ENCODE data around the gene WTIP. TPM values are rescaled to one million over a fixed set of nuclear protein-coding genes. Genes with fewer than 3 reads are reported as not detected.
A peak's percentile ranks its signal among the peaks of the same experiment; 100 is the strongest.

The WTIP gene
- total and polyA plus RNA-seq, 2 of the 4 experiments (the other 2 are of a cell fraction), result 30.3 to 48.9 TPM

DNA sequence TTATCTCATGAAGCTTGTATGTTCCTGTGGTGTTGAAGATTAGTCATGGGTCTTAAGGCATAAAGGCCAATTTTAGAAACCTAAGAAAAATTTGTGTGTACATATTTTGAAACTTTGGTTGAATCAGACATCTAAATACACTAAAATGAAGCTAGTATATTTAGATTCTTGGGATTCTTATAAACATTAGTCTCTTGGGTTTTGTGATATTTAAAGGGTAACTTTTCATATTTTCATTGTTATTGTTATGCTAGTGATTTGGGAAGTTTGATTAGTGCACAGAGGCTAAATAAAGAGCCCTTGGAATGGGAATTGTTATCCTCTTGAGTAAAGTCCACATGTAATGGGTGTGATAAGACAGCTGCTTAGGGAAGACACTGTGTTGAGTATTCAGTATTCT is 28.8 kb upstream of the WTIP start:
- Histone ChIP-seq H3K36me3 (ENCODE audit: control insufficient read depth, insufficient read depth, low read length) (peaks cover 27% of the 10 kb centered on the region), H3K79me1 (ENCODE audit: low read depth in 1 of 2, low read length in 2 of 2) (peaks cover 16 to 44% of the 10 kb centered on the region in 2 experiments), H2AK9ac (replicated peaks; ENCODE audit: low read depth, low read length, poor library complexity) (no peak overlapping the region), H3K9me3 (ENCODE audit: control insufficient read depth, insufficient read depth, low read length) (no peaks in the 10 kb centered on the region), H3K18ac (ENCODE audit: low read depth, low read length) (no peak overlapping the region), H3K27me3 (ENCODE audit: control insufficient read depth, insufficient read depth, low read length) (no peaks in the 10 kb centered on the region), H3K4ac (ENCODE audit: low read depth, low read length) (no peak overlapping the region), H4K5ac (ENCODE audit: low read depth, low read length) (no peak overlapping the region), H2AFZ (replicated peaks; ENCODE audit: low read length, poor library complexity) (no peak overlapping the region), H4K91ac (ENCODE audit: insufficient read depth, low read depth, low read length) (no peak overlapping the region), H3K56ac (ENCODE audit: extremely low read depth, insufficient read depth, low read length) (no peak overlapping the region), H3K4me1 (ENCODE audit: control insufficient read depth, insufficient read depth, low read length) (peaks cover 12% of the 10 kb centered on the region), H3K9me1 (ENCODE audit: insufficient read depth, low read length) (no peaks in the 10 kb centered on the region; the same call in none of the 2 replicates), H2AK5ac (ENCODE audit: low read depth, low read length) (no peak overlapping the region), H2BK5ac (ENCODE audit: low read depth, low read length, poor library complexity, severe bottlenecking) (peak overlapping the region; percentile 59), H3K27ac (ENCODE audit: insufficient read depth, low read length) (no peak overlapping the region), H4K8ac (ENCODE audit: low read depth in 2 of 2, low read length in 2 of 2) (no peak overlapping the region), H2BK20ac (ENCODE audit: low read depth, low read length) (no peak overlapping the region), H2BK15ac (ENCODE audit: low read depth, low read length) (no peak overlapping the region), H3K14ac (replicated peaks; ENCODE audit: low read depth, low read length) (no peak overlapping the region), H3K9ac (ENCODE audit: low read depth, low read length) (no peak overlapping the region), H3K4me2 (ENCODE audit: low read depth, low read length) (no peak overlapping the region), H2BK120ac (ENCODE audit: low read depth, low read length) (no peak overlapping the region), H3K23ac (ENCODE audit: low read depth, low read length) (no peak overlapping the region), H4K20me1 (ENCODE audit: insufficient read depth, low read length) (peaks cover 10% of the 10 kb centered on the region), H3K4me3 (ENCODE audit: insufficient read depth, low read depth, low read length) (no peak overlapping the region)
- ATAC-seq (ENCODE audit: low read depth) (peak; percentile 86), DNase-seq (peak; percentile 64)
- BruUV-seq (replicated peaks), result no TSS peak
- ChIA-PET CTCF (interaction anchor here (1.2 kb wide), 1 partner anchor 15 kb away, joined by 5 read pairs; no protein-coding TSS in a partner anchor), POLR2A (ENCODE audit: unreplicated experiment) (interaction anchor here (0.5 kb wide), 1 partner anchor 1335 kb away, joined by 4 read pairs; no protein-coding TSS in a partner anchor)
- intact Hi-C loops (cut with micrococcal nuclease), result loop anchor here (2.0 kb wide), 1 partner anchor 20 kb away; no protein-coding TSS in a partner anchor
- TF ChIP-seq, protein P1, sequence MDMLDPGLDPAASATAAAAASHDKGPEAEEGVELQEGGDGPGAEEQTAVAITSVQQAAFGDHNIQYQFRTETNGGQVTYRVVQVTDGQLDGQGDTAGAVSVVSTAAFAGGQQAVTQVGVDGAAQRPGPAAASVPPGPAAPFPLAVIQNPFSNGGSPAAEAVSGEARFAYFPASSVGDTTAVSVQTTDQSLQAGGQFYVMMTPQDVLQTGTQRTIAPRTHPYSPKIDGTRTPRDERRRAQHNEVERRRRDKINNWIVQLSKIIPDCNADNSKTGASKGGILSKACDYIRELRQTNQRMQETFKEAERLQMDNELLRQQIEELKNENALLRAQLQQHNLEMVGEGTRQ (IDR thresholded peaks at IDR 0.05; ENCODE audit: low read depth, low read length), result no peak
- TF ChIP-seq RFX5 (IDR thresholded peaks at IDR 0.05; ENCODE audit: low read depth, low read length), result no peak
- in situ Hi-C loops (cut with MboI; ENCODE audit: low sequenced_read_pairs), result no loop called here
- dilution Hi-C loops (cut with HindIII; ENCODE audit: low sequenced_read_pairs, unreplicated experiment), result no loop called here
